HEK293 (cell line): ENCODE measurements around the gene BCL2L1.

Experiments
- CTCF ChIA-PET: fragments of 350-600 bp; formaldehyde crosslinking; extraction: SDS; loops from one replicate; lab custom pipeline; 2021; ENCODE audit warnings: antibody characterized with exemption; lab: Yijun Ruan, JAX
- POLR2A ChIA-PET: fragments of 300-600 bp; formaldehyde crosslinking; extraction: SDS; loops from one replicate; lab custom pipeline; 2020; ENCODE audit warnings: antibody characterized with exemption, inconsistent platforms; lab: Yijun Ruan, JAX
- H3K27ac ChIP-seq: fragments of 200-500 bp; sonication (Bioruptor generic); 2 replicates; pipeline ENCODE4 v1.5.1; 2014; ENCODE audit warnings: low read depth, low read length, control low read depth, inconsistent platforms; ENCODE audit errors: extremely low read depth
- H3K36me3 ChIP-seq, 2 experiments: fragments of 200-500 bp in 1 of 2; sonication (Bioruptor generic) in 1 of 2; 1 replicate in 1 of 2; 2 replicates in 1 of 2; pipeline ENCODE4 v1.5.1; 2014 to 2017; ENCODE audit warnings: inconsistent platforms in 2 of 2, low read length in 2 of 2; ENCODE audit not compliant: control insufficient read depth in 2 of 2, insufficient read depth in 1 of 2
- H3K4me1 ChIP-seq: fragments of 200-500 bp; sonication (Bioruptor generic); 2 replicates; pipeline ENCODE4 v1.5.1; 2014; ENCODE audit warnings: mild to moderate bottlenecking, low read length, inconsistent platforms; ENCODE audit not compliant: control insufficient read depth, insufficient read depth
- H3K4me3 ChIP-seq: 2 replicates; pipeline ENCODE4 v1.5.1; 2011; ENCODE audit warnings: low read depth, mild to moderate bottlenecking, control low read depth, low read length, moderate library complexity
- H3K9me3 ChIP-seq: fragments of 200-500 bp; sonication (Bioruptor generic); 2 replicates; pipeline ENCODE4 v1.5.1; 2014; ENCODE audit warnings: low read depth, low read length, inconsistent platforms; ENCODE audit not compliant: control insufficient read depth, insufficient read depth
- KLF16 ChIP-seq: fragments of 450-650 bp; formaldehyde crosslinking; IDR thresholded peaks from 2 replicates; pipeline ENCODE4 v1.5.1; 2017; ENCODE audit warnings: missing biosample characterization, missing genetic modification characterization
- KLF9 ChIP-seq: fragments of 450-650 bp; formaldehyde crosslinking; IDR thresholded peaks from 2 replicates; pipeline ENCODE4 v1.5.1; 2016; ENCODE audit warnings: missing biosample characterization, missing genetic modification characterization, low read depth
- MZF1 ChIP-seq: fragments of 450-650 bp; formaldehyde crosslinking; IDR thresholded peaks from 2 replicates; pipeline ENCODE4 v1.5.1; 2017; ENCODE audit warnings: missing biosample characterization, missing genetic modification characterization, borderline replicate concordance
- PRDM1 ChIP-seq: fragments of 450-650 bp; formaldehyde crosslinking; IDR thresholded peaks from 2 replicates; pipeline ENCODE4; 2016; ENCODE audit warnings: missing biosample characterization, missing genetic modification characterization
- SCRT1 ChIP-seq: fragments of 450-650 bp; formaldehyde crosslinking; IDR thresholded peaks from 2 replicates; pipeline ENCODE4 v1.5.1; 2016; ENCODE audit warnings: missing biosample characterization, missing genetic modification characterization, borderline replicate concordance
- SETDB1 ChIP-seq: IDR thresholded peaks from one replicate; pipeline ENCODE4 v1.6.1; 2017; ENCODE audit warnings: mild to moderate bottlenecking, low read length, moderate library complexity, mixed read lengths; ENCODE audit not compliant: insufficient read length
- SP2 ChIP-seq: fragments of 450-650 bp; formaldehyde crosslinking; IDR thresholded peaks from 2 replicates; pipeline ENCODE4 v1.5.1; 2016; ENCODE audit warnings: missing biosample characterization, missing genetic modification characterization
- ZNF132 ChIP-seq: fragments of 450-650 bp; formaldehyde crosslinking; IDR thresholded peaks from 2 replicates; pipeline ENCODE4 v1.5.1; 2017; ENCODE audit warnings: missing biosample characterization, missing genetic modification characterization, borderline replicate concordance
- ZNF140 ChIP-seq: fragments of 450-650 bp; formaldehyde crosslinking; IDR thresholded peaks from 2 replicates; pipeline ENCODE4 v1.5.1; 2016; ENCODE audit warnings: missing biosample characterization, missing genetic modification characterization
- ZNF366 ChIP-seq: fragments of 450-650 bp; formaldehyde crosslinking; conservative IDR thresholded peaks from 2 replicates; pipeline ENCODE4 v1.5.1; 2016; ENCODE audit warnings: missing biosample characterization, missing genetic modification characterization
- ZNF521 ChIP-seq: fragments of 450-650 bp; formaldehyde crosslinking; IDR thresholded peaks from 2 replicates; pipeline ENCODE4 v1.5.1; 2017; ENCODE audit warnings: missing biosample characterization, mild to moderate bottlenecking, missing genetic modification characterization
- ZNF529 ChIP-seq: fragments of 450-650 bp; formaldehyde crosslinking; IDR thresholded peaks from 2 replicates; pipeline ENCODE4 v1.5.1; 2017; ENCODE audit warnings: missing genetic modification characterization, missing biosample characterization; ENCODE audit not compliant: insufficient replicate concordance
- ZNF549 ChIP-seq: fragments of 450-650 bp; IDR thresholded peaks from 2 replicates; pipeline ENCODE4 v1.5.1; 2018; ENCODE audit warnings: missing biosample characterization, missing genetic modification characterization, mild to moderate bottlenecking, inconsistent platforms, moderate library complexity
- ZNF558 ChIP-seq: fragments of 450-650 bp; formaldehyde crosslinking; IDR thresholded peaks from 2 replicates; pipeline ENCODE4 v1.5.1; 2016; ENCODE audit warnings: missing biosample characterization, missing genetic modification characterization
- ZNF621 ChIP-seq: fragments of 450-650 bp; formaldehyde crosslinking; IDR thresholded peaks from 2 replicates; pipeline ENCODE4 v1.5.1; 2017; ENCODE audit warnings: missing biosample characterization, missing genetic modification characterization
- ZNF654 ChIP-seq: fragments of 450-650 bp; formaldehyde crosslinking; IDR thresholded peaks from 2 replicates; pipeline ENCODE4 v1.5.1; 2016; ENCODE audit warnings: low read depth, missing biosample characterization, missing genetic modification characterization
- ZNF747 ChIP-seq: fragments of 450-650 bp; formaldehyde crosslinking; IDR thresholded peaks from 2 replicates; pipeline ENCODE4 v1.5.1; 2016; ENCODE audit warnings: missing biosample characterization, missing genetic modification characterization
- ZNF768 ChIP-seq: fragments of 450-650 bp; formaldehyde crosslinking; IDR thresholded peaks from 2 replicates; pipeline ENCODE4 v1.5.1; 2018; ENCODE audit warnings: missing biosample characterization, mild to moderate bottlenecking, missing genetic modification characterization
- TF ChIP-seq, protein P1 (sequence below): fragments of 450-650 bp; formaldehyde crosslinking; IDR thresholded peaks from 2 replicates; pipeline ENCODE4 v1.5.1; 2016; ENCODE audit warnings: missing biosample characterization, missing genetic modification characterization
- TF ChIP-seq, protein P2 (sequence below): fragments of 450-650 bp; formaldehyde crosslinking; IDR thresholded peaks from 2 replicates; pipeline ENCODE4 v1.5.1; 2016; ENCODE audit warnings: missing biosample characterization, missing genetic modification characterization
- TF ChIP-seq, protein P3 (sequence below): fragments of 450-650 bp; formaldehyde crosslinking; IDR thresholded peaks from 2 replicates; pipeline ENCODE4; 2016; ENCODE audit warnings: missing biosample characterization, missing genetic modification characterization

The BCL2L1 gene

DNA sequence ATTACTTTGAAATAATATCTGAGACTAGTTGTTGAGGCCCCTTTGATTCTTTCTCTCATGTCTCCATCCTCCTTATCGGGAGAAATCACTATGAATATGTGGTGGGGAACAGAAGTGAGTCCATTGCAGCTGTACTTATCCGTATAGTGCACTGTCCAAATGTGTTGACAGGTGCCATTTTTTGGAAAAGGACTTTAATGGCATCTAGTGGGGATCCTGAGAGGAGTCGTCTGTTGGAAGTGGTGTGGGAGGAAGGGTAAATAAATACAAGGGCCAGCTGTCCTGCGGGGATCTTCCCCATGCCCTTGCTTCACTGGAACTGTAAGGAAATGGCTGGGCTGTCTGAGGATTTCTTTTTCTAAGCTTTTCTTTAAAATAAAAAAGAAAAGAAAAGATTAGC lies 35.9 kb upstream of the BCL2L1 start:
- CTCF ChIA-PET, result interaction anchor here (1.0 kb wide), 1 partner anchor 89 kb away, joined by 3 read pairs; no protein-coding TSS in a partner anchor
- H3K27ac ChIP-seq, result no peak overlapping the region
- TF ChIP-seq ZNF558 (tag by site-specific recombination) (no peak), MZF1 (tag by site-specific recombination) (0 out of 2 replicates have a peak, but pooled peaks have one; percentile 21), ZNF366 (tag by site-specific recombination) (no peak), ZNF654 (tag by site-specific recombination) (0 out of 2 replicates have a peak, but pooled peaks have one; percentile 3)
- TF ChIP-seq, all 188 proteins: peak for 2
- no peak overlapping the region for H3K4me3 ChIP-seq
- POLR2A ChIA-PET, result no interaction called here
- peaks cover 33 to 37% of the 10 kb centered on the region in 2 experiments for H3K36me3 ChIP-seq
- H3K9me3 ChIP-seq, result no peaks in the 10 kb centered on the region
- H3K4me1 ChIP-seq, result peaks cover 13% of the 10 kb centered on the region

DNA sequence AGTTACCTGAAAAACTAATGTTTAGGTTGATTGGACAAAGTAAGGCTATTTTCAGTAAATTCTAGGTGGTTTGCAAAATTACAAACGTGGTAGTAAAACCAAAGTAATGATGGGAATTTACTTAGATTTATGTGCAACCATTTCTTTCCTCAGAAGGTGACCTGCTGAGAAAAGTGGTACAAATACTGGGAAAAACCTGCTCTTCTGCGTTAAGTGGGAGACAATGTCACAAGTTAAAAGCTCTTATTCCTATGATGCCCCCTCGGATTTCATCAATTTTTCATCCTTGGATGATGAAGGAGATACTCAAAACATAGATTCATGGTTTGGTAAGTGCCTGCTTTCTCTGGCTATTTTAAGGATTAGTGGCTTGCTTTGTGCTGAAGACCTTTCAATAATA lies 34.6 kb upstream of the BCL2L1 start:
- Histone ChIP-seq H3K9me3 (no peaks in the 10 kb centered on the region), H3K36me3 (peaks cover 31 to 37% of the 10 kb centered on the region in 2 experiments), H3K27ac (no peak overlapping the region), H3K4me3 (no peak overlapping the region), H3K4me1 (peaks cover 13% of the 10 kb centered on the region)
- ChIA-PET POLR2A (interaction anchor here (0.7 kb wide), 1 partner anchor 214 kb away, joined by 4 read pairs; no protein-coding TSS in a partner anchor), CTCF (no interaction called here)
- no peak for TF ChIP-seq SP2 (tag by site-specific recombination)
- TF ChIP-seq PRDM1 (tag by site-specific recombination), result no peak
- TF ChIP-seq, protein P1, sequence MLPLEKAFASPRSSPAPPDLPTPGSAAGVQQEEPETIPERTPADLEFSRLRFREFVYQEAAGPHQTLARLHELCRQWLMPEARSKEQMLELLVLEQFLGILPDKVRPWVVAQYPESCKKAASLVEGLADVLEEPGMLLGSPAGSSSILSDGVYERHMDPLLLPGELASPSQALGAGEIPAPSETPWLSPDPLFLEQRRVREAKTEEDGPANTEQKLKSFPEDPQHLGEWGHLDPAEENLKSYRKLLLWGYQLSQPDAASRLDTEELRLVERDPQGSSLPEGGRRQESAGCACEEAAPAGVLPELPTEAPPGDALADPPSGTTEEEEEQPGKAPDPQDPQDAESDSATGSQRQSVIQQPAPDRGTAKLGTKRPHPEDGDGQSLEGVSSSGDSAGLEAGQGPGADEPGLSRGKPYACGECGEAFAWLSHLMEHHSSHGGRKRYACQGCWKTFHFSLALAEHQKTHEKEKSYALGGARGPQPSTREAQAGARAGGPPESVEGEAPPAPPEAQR (tag by site-specific recombination), result no peak
- no peak for TF ChIP-seq ZNF140 (tag by site-specific recombination)
- TF ChIP-seq KLF9 (tag by site-specific recombination), result no peak
- no peak for TF ChIP-seq ZNF621
- no peak for TF ChIP-seq ZNF768 (tag by site-specific recombination)
- TF ChIP-seq, protein P2, sequence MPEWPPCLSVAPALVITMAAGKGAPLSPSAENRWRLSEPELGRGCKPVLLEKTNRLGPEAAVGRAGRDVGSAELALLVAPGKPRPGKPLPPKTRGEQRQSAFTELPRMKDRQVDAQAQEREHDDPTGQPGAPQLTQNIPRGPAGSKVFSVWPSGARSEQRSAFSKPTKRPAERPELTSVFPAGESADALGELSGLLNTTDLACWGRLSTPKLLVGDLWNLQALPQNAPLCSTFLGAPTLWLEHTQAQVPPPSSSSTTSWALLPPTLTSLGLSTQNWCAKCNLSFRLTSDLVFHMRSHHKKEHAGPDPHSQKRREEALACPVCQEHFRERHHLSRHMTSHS (tag by site-specific recombination), result no peak
- TF ChIP-seq, protein P3, sequence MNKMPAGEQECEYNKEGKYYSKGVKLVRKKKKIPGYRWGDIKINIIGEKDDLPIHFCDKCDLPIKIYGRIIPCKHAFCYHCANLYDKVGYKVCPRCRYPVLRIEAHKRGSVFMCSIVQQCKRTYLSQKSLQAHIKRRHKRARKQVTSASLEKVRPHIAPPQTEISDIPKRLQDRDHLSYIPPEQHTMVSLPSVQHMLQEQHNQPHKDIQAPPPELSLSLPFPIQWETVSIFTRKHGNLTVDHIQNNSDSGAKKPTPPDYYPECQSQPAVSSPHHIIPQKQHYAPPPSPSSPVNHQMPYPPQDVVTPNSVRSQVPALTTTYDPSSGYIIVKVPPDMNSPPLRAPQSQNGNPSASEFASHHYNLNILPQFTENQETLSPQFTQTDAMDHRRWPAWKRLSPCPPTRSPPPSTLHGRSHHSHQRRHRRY, result no peak
- no peak for TF ChIP-seq ZNF549
- no peak for TF ChIP-seq SETDB1
- no peak for TF ChIP-seq ZNF132 (tag by site-specific recombination)

DNA sequence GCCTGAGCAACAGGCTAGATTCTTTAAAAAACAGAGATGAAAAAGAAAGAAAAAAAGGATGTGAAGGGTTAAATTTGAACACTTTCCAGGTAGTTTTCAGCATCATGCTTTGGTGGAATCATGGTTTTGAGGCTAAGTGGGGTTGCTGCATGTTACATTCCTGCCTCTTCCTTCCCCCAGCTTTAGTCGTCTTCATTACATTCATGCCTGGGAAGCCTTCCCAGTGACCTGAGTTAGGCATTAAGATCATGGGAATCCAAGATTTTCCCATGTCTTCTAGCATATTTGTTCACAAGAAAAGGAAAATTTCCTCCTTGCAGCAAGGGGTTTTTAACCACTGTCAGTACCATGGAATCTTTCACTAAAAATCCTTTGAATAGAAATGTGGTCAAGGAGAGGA lies 28.5 kb upstream of the BCL2L1 start:
- TF ChIP-seq ZNF521 (tag by site-specific recombination), result no peak
- no peak for TF ChIP-seq ZNF529 (tag by site-specific recombination)
- peak; percentile 12; the same call in 1 of the 2 replicates for TF ChIP-seq SCRT1 (tag by site-specific recombination)
- no peak for TF ChIP-seq KLF16 (tag by site-specific recombination)
- TF ChIP-seq ZNF747 (tag by site-specific recombination), result no peak
- Histone ChIP-seq H3K4me1 (peaks cover 6% of the 10 kb centered on the region; the same call in 1 of the 2 replicates), H3K36me3 (peaks cover 10 to 36% of the 10 kb centered on the region in 2 experiments; a peak in 2 of 3 replicates), H3K4me3 (no peak overlapping the region), H3K27ac (no peak overlapping the region), H3K9me3 (no peaks in the 10 kb centered on the region)
- ChIA-PET CTCF (no interaction called here), POLR2A (interaction anchor here (1.0 kb wide), 1 partner anchor 12 kb away, joined by 4 read pairs; the partner anchor contains the start of gene TPX2)
